Mucosa of rectum (tissue), 2 donors: ENCODE measurements around the gene ANXA10.

Experiments
- H3K27ac ChIP-seq, 2 donors: one replicate each; pipeline ENCODE4 v1.7.0; 2013; ENCODE audit warnings: inconsistent platforms in 2 of 2, low read depth in 2 of 2, low read length in 2 of 2
- H3K27me3 ChIP-seq, 2 donors: one replicate each; pipeline ENCODE4 v1.7.0; 2013; ENCODE audit warnings: low read length in 2 of 2; ENCODE audit not compliant: control insufficient read depth in 2 of 2, insufficient read depth in 2 of 2
- H3K36me3 ChIP-seq, 2 donors: one replicate each; pipeline ENCODE4 v1.7.0; 2013; ENCODE audit warnings: low read length in 2 of 2; ENCODE audit not compliant: control insufficient read depth in 2 of 2, insufficient read depth in 2 of 2
- H3K4me1 ChIP-seq, 2 donors: one replicate each; pipeline ENCODE4 v1.7.0; 2013; ENCODE audit warnings: low read length in 2 of 2, mild to moderate bottlenecking in 1 of 2; ENCODE audit not compliant: control insufficient read depth in 2 of 2, insufficient read depth in 2 of 2
- H3K4me3 ChIP-seq, 2 donors: one replicate each; pipeline ENCODE4 v1.7.0; 2013; ENCODE audit warnings: low read length in 2 of 2
- H3K9ac ChIP-seq, 2 donors: one replicate each; pipeline ENCODE4 v1.7.0; 2013; ENCODE audit warnings: low read length in 2 of 2, low read depth in 1 of 2, mild to moderate bottlenecking in 1 of 2
- H3K9me3 ChIP-seq, 2 donors: one replicate each; pipeline ENCODE4 v1.7.0; 2013; ENCODE audit warnings: low read length in 2 of 2; ENCODE audit not compliant: control insufficient read depth in 2 of 2
- donor health status: healthy.
- donor health status: Normal muscosa, but diverticular disease.

Gene ANXA10

DNA sequence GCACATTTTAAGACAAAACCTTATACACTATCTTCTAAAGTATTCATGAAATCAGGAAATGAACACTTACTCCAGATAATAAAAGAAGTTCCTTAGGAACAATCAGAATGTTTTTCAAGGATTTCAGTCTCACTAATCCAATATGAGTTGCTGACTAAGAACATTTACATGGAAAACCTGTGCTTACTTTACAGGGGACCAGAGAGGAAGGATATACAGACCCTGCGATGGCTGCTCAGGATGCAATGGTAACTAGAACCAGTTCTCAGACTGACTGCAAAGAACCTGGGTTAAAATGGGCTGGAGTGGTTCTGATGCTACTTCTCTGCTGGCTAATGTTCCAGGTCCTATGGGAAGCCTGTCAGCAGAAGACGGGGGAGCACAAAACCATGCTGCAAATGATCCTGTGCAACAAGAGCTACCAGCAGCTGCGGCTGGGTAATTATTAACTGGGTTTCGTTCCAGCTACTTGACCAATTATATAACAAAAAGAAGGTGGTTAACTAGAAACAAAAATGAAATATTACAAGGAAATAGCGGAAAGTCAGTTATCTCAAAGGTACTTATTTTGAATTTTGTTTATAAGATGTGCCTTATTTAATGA lies 85.3 kb downstream of the ANXA10 start:
- no peaks in the 10 kb centered on the region for H3K4me1 ChIP-seq
- no peak overlapping the region for H3K9ac ChIP-seq
- H3K4me3 ChIP-seq = no peak overlapping the region
- no peaks in the 10 kb centered on the region for H3K36me3 ChIP-seq
- H3K27ac ChIP-seq = no peak overlapping the region
- H3K27me3 ChIP-seq = no peaks in the 10 kb centered on the region
- no peaks in the 10 kb centered on the region for H3K9me3 ChIP-seq

DNA sequence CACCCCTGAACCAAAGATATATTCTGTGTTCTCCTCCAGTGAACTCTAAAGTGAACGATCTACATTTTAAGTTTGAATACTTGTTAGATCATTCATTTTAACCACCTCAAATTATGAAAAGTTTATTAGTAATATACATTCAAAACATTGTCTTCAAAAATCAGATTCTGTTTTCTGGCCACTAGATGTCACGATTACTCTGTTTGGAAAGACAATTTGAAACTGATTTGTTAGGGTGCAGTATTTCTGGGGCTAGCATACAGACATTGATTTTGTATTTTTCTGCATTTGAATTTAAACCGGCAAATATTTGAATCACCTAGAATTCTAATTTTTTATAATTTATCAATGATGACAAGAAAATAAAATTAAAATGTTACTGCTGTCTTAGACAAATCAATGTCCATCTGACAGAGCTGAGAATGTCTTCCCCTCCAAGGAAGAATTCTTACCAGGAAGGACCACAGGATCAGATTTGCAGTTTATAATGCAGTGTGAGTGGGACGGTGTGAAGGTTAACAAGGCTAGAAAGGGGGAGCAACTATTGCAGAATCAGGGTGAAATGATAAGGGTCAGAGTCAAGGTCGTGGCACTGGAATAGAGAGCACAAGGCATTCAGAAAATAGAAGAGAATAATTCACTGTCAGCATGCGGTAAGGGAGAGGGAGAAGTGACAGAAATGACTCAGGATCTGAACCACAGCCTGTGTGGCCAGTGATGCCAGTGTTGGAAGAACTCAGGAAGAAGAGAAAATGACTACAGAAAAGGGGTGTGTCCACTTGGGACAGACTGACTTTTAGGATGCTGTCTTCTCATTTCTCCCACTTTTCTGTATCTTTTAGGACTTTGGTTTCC lies 91.6 kb downstream of the ANXA10 start:
- no peaks in the 10 kb centered on the region for H3K9me3 ChIP-seq
- H3K27ac ChIP-seq = no peak overlapping the region
- H3K4me1 ChIP-seq = peaks cover 0 to 2% of the 10 kb centered on the region in 2 donors
- H3K9ac ChIP-seq = no peak overlapping the region
- no peak overlapping the region for H3K4me3 ChIP-seq
- no peaks in the 10 kb centered on the region for H3K36me3 ChIP-seq
- H3K27me3 ChIP-seq = no peaks in the 10 kb centered on the region

DNA sequence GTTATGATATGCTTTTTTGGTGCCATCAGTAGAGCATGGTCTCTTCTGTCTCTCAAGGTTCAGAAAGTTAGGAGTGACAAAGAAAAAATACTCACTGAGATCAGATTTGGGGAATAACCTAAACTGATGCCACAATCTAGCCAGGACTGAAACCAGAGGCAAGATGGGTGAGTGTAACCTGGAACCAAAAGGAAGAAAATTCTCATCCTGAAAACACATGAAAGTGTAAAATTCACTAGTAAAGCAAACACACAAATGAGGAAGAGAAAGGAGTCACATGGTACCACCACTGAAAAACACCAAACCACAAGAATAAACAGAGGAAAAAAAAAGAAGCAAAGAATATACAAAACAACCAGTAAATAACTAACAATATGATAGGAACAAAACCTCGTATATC lies 96.4 kb downstream of the ANXA10 start:
- Histone ChIP-seq H3K27ac (no peak overlapping the region), H3K9me3 (no peaks in the 10 kb centered on the region), H3K9ac (no peak overlapping the region), H3K36me3 (no peaks in the 10 kb centered on the region), H3K4me1 (peaks cover 0 to 6% of the 10 kb centered on the region in 2 donors), H3K27me3 (no peaks in the 10 kb centered on the region), H3K4me3 (no peak overlapping the region)

GRCh38 chr4:168197926-168198325 lies 105.6 kb downstream of the ANXA10 start:
- H3K4me3 ChIP-seq = no peak overlapping the region
- peak overlapping the region in 1 of 2 donors; percentile 66 for H3K27ac ChIP-seq
- peaks cover 0 to 8% of the 10 kb centered on the region in 2 donors for H3K4me1 ChIP-seq
- no peaks in the 10 kb centered on the region for H3K9me3 ChIP-seq
- no peaks in the 10 kb centered on the region for H3K27me3 ChIP-seq
- no peak overlapping the region for H3K9ac ChIP-seq
- no peaks in the 10 kb centered on the region for H3K36me3 ChIP-seq

DNA sequence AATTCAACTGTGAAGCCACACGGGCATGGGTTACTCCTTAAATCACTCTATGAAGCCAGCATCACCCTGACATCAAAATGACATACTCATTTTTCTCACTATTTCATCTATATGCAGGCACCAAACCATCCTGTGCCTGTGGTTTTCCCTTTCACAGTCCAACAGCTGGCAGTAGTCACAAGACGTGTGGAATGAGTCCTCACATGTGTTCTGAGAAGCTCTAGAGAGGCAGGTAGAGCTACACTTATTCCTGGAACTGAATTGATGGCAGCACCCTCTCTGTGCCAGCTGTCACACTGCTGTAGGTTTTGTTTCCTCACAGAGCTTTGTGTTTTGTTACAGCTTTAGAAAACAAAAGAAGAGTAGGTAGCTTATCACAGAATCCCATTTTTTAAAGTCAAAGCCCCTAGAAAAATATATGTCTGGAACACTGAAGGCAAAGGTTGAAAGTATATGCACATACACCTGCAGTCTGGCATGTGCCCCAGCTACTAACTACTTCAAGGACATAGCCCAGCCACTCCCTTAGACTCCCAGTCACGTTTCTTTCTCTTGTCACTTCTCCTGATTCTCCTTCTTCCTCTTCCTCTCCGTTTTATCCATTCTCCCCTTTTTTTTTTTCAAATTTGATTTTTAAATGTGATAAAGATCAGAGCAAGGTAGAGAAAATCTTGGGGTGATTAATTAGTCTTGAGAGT lies 107.1 kb downstream of the ANXA10 start:
- H3K27me3 ChIP-seq = no peaks in the 10 kb centered on the region

GRCh38 chr4:168200685-168201084 lies 108.3 kb downstream of the ANXA10 start:
- no peak overlapping the region for H3K27ac ChIP-seq

More for the DNA sequence above, 107.1 kb downstream of the ANXA10 start:
- peak overlapping the region in 1 of 2 donors; percentile 66 for H3K27ac ChIP-seq
- H3K4me3 ChIP-seq = no peak overlapping the region
- no peaks in the 10 kb centered on the region for H3K36me3 ChIP-seq
- H3K9ac ChIP-seq = no peak overlapping the region
- H3K4me1 ChIP-seq = peaks cover 0 to 8% of the 10 kb centered on the region in 2 donors
- H3K9me3 ChIP-seq = peaks cover 8 to 10% of the 10 kb centered on the region in 2 donors

GRCh38 chr4:168203233-168203911 lies 111.0 kb downstream of the ANXA10 start:
- H3K27ac ChIP-seq = no peak overlapping the region
- H3K4me3 ChIP-seq = no peak overlapping the region
- no peaks in the 10 kb centered on the region for H3K36me3 ChIP-seq
- peaks cover 0 to 8% of the 10 kb centered on the region in 2 donors for H3K4me1 ChIP-seq
- H3K27me3 ChIP-seq = no peaks in the 10 kb centered on the region
- H3K9ac ChIP-seq = no peak overlapping the region
- H3K9me3 ChIP-seq = peaks cover 10 to 11% of the 10 kb centered on the region in 2 donors

More at GRCh38 chr4:168200685-168201084, 108.3 kb downstream of the ANXA10 start:
- Histone ChIP-seq H3K4me1 (peaks cover 0 to 8% of the 10 kb centered on the region in 2 donors), H3K9ac (no peak overlapping the region), H3K36me3 (no peaks in the 10 kb centered on the region), H3K9me3 (peaks cover 10 to 11% of the 10 kb centered on the region in 2 donors), H3K4me3 (no peak overlapping the region), H3K27me3 (no peaks in the 10 kb centered on the region)

GRCh38 chr4:168208957-168209614 lies 116.7 kb downstream of the ANXA10 start:
- Histone ChIP-seq H3K4me3 (no peak overlapping the region), H3K4me1 (no peaks in the 10 kb centered on the region), H3K27ac (peak overlapping the region in 1 of 2 donors; percentile 47), H3K27me3 (no peaks in the 10 kb centered on the region), H3K9me3 (peaks cover 3 to 7% of the 10 kb centered on the region in 2 donors), H3K36me3 (no peaks in the 10 kb centered on the region), H3K9ac (no peak overlapping the region)

DNA sequence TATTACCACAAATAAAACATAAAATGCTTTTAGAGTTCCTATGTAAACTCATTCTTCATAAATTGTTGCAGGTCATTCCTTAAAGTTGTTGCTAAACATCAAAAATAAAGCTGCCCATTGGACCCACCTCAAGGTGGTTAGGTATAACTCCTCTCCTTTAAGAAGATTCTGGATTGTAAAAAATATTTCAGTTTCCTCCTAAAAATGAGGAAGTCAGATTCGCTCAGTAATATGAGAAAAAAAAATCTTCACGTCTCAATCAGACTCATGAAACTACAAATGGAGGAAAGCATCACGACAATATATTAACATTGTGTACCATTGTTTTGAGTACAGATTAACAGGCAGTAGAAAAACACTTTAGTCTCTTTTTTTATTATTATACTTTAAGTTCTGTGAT lies 120.3 kb downstream of the ANXA10 start:
- no peaks in the 10 kb centered on the region for H3K27me3 ChIP-seq
- H3K27ac ChIP-seq = no peak overlapping the region
- no peak overlapping the region for H3K4me3 ChIP-seq
- peaks cover 0 to 9% of the 10 kb centered on the region in 2 donors for H3K36me3 ChIP-seq
- no peaks in the 10 kb centered on the region for H3K4me1 ChIP-seq
- no peak overlapping the region for H3K9ac ChIP-seq
- H3K9me3 ChIP-seq = no peaks in the 10 kb centered on the region
